Measurements from ENCODE around the gene UNKL.

Gene UNKL

DNA sequence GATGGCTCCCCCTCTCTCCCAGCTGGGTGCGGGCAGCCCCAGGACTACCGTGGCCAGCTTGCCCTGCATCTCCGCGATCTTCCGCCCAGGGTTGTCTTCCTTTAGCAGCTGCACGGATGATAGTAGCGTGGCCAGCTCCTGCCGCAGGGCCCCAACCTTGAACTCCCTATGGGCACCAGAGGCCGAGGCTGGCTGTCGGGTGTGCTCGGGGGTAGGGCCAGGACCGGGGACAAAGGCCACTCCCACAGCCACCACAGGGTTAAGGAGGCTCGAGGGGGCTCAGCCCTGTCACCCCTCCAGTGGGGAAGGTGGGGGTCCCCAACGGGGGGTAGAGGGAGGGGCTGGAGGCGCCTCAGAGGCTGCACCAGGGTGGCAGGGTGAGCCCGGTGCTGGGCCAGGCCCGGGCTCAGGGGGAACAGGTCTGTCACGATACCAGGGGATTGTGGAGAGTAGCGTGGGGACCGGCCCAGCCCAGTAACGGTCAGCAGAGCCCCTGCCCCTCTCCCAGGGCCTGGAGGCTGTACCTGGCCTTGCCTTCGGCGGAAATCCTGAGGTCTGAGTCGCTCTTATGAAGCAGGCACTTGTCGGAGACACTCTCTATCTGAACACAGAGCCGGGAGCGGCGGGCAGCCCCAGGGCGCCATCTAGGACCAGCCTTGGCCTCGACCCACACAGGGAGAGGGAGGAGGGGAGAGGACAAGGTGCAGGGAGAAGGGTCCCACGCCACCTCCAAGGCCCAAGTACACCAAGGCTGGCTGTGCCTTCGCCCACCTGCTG lies 21.6 kb upstream of the UNKL start:
- Histone ChIP-seq H3K9me3 (ENCODE audit: control insufficient read depth, low read depth, low read length) (no peaks in the 10 kb centered on the region), H3K36me3 (ENCODE audit: control insufficient read depth, low read depth, low read length) (no peaks in the 10 kb centered on the region), H3K4me3 (ENCODE audit: low read length) (no peak overlapping the region), H3K27me3 (ENCODE audit: control insufficient read depth, insufficient read depth, low read length) (no peaks in the 10 kb centered on the region), H3K27ac (ENCODE audit: low read length) (no peak overlapping the region), H3K4me1 (ENCODE audit: control insufficient read depth, low read depth, low read length) (no peaks in the 10 kb centered on the region), H3K9ac (ENCODE audit: low read length) (no peak overlapping the region)

- Histone ChIP-seq H3K27ac (ENCODE audit: low read length) (no peak overlapping the region), H3K36me3 (ENCODE audit: control insufficient read depth, low read depth, low read length) (no peaks in the 10 kb centered on the region), H3K27me3 (ENCODE audit: control insufficient read depth, insufficient read depth, low read length) (no peaks in the 10 kb centered on the region), H3K4me3 (ENCODE audit: low read length) (no peak overlapping the region), H3K9ac (ENCODE audit: low read length) (no peak overlapping the region), H3K9me3 (ENCODE audit: control insufficient read depth, low read depth, low read length) (no peaks in the 10 kb centered on the region), H3K4me1 (ENCODE audit: control insufficient read depth, low read depth, low read length) (no peaks in the 10 kb centered on the region)
Measured at GRCh38 chr16:1434644-1435592, 20.4 kb upstream of the UNKL start.

DNA sequence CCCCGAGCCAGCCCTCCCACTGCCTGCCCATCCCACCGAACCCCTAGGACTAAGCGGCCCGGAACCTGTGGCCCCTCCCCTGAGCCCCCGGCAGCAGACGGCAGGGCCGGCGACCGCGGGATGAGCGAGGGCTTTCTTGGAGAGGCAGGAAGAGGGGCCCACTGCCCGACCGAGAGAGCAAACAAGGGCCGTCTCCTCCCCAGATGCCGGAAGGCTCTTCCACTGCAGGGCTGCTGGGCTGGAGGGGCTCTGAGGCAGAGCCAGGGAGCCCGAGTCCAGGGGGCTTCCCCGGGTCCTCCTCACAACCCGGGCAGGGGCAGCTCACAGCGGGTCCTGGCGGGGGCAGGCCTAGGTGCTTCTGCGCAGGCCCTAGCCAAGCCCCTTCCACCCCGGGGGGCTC lies 19.3 kb upstream of the UNKL start:
- H3K27ac ChIP-seq (ENCODE audit: low read length), result no peak overlapping the region
- no peaks in the 10 kb centered on the region for H3K36me3 ChIP-seq (ENCODE audit: control insufficient read depth, low read depth, low read length)
- no peaks in the 10 kb centered on the region for H3K9me3 ChIP-seq (ENCODE audit: control insufficient read depth, low read depth, low read length)
- H3K9ac ChIP-seq (ENCODE audit: low read length), result no peak overlapping the region
- no peaks in the 10 kb centered on the region for H3K27me3 ChIP-seq (ENCODE audit: control insufficient read depth, insufficient read depth, low read length)
- no peak overlapping the region for H3K4me3 ChIP-seq (ENCODE audit: low read length)
- no peaks in the 10 kb centered on the region for H3K4me1 ChIP-seq (ENCODE audit: control insufficient read depth, low read depth, low read length)

GRCh38 chr16:1433263-1433560 lies 18.7 kb upstream of the UNKL start:
- no peaks in the 10 kb centered on the region for H3K4me1 ChIP-seq (ENCODE audit: control insufficient read depth, low read depth, low read length)
- no peaks in the 10 kb centered on the region for H3K9me3 ChIP-seq (ENCODE audit: control insufficient read depth, low read depth, low read length)
- no peak overlapping the region for H3K27ac ChIP-seq (ENCODE audit: low read length)
- no peak overlapping the region for H3K4me3 ChIP-seq (ENCODE audit: low read length)
- no peaks in the 10 kb centered on the region for H3K36me3 ChIP-seq (ENCODE audit: control insufficient read depth, low read depth, low read length)
- H3K27me3 ChIP-seq (ENCODE audit: control insufficient read depth, insufficient read depth, low read length), result no peaks in the 10 kb centered on the region
- no peak overlapping the region for H3K9ac ChIP-seq (ENCODE audit: low read length)

DNA sequence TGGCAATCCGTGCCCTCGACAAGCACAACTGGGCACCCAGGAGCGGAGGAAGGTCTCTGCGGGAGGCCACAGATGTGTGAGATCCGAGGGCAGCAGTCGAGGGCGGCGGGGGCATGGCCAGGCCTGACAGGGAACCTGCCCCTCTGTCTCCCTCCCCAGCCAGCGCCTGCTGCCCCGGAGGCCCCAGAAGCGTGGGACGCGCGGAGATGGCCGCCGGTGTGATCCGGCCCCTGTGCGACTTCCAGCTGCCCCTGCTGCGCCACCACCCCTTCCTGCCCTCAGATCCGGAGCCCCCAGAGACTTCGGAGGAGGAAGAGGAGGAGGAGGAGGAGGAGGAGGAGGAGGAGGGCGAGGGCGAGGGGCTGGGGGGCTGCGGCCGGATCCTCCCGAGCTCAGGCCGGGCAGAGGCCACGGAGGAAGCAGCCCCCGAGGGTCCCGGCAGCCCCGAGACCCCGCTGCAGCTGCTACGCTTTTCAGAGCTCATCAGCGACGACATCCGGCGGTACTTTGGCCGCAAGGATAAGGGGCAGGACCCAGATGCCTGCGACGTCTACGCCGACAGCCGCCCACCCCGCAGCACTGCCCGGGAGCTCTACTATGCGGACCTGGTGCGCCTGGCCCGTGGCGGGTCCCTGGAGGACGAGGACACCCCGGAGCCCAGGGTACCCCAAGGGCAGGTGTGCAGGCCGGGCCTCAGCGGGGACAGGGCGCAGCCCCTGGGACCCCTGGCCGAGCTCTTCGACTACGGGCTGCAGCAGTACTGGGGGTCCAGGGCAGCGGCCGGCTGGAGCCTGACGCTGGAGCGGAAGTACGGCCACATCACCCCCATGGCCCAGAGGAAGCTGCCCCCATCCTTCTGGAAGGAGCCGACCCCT lies 18.1 kb upstream of the UNKL start:
- H3K36me3 ChIP-seq (ENCODE audit: control insufficient read depth, low read depth, low read length), result no peaks in the 10 kb centered on the region
- H3K27ac ChIP-seq (ENCODE audit: low read length), result no peak overlapping the region
- H3K27me3 ChIP-seq (ENCODE audit: control insufficient read depth, insufficient read depth, low read length), result no peaks in the 10 kb centered on the region
- no peak overlapping the region for H3K4me3 ChIP-seq (ENCODE audit: low read length)
- no peak overlapping the region for H3K9ac ChIP-seq (ENCODE audit: low read length)
- H3K9me3 ChIP-seq (ENCODE audit: control insufficient read depth, low read depth, low read length), result no peaks in the 10 kb centered on the region
- H3K4me1 ChIP-seq (ENCODE audit: control insufficient read depth, low read depth, low read length), result no peaks in the 10 kb centered on the region

- no peak overlapping the region for H3K4me3 ChIP-seq (ENCODE audit: low read length)
- H3K4me1 ChIP-seq (ENCODE audit: control insufficient read depth, low read depth, low read length), result no peaks in the 10 kb centered on the region
Measured at GRCh38 chr16:1431497-1432270, 17.2 kb upstream of the UNKL start.

GRCh38 chr16:1430759-1431496 lies 16.4 kb upstream of the UNKL start, which contains the start of gene PERCC1:
Gene PERCC1, plus strand, starts transcription at chr16:1431078. Its CDS starts 1,516 bp downstream, at chr16:1432594.
- H3K9ac ChIP-seq (ENCODE audit: low read length), result no peak within 1 kb of the TSS
- H3K4me1 ChIP-seq (ENCODE audit: control insufficient read depth, low read depth, low read length), result no peaks in the 10 kb centered on the region
- H3K9me3 ChIP-seq (ENCODE audit: control insufficient read depth, low read depth, low read length), result no peaks in the 10 kb centered on the region
- H3K27me3 ChIP-seq (ENCODE audit: control insufficient read depth, insufficient read depth, low read length), result no peaks in the 10 kb centered on the region
- no peaks in the 10 kb centered on the region for H3K36me3 ChIP-seq (ENCODE audit: control insufficient read depth, low read depth, low read length)
- H3K27ac ChIP-seq (ENCODE audit: low read length), result no peak within 1 kb of the TSS
- H3K4me3 ChIP-seq (ENCODE audit: low read length), result no peak within 1 kb of the TSS

More at GRCh38 chr16:1431497-1432270, 17.2 kb upstream of the UNKL start:
- H3K27ac ChIP-seq (ENCODE audit: low read length), result no peak overlapping the region
- no peaks in the 10 kb centered on the region for H3K36me3 ChIP-seq (ENCODE audit: control insufficient read depth, low read depth, low read length)
- no peaks in the 10 kb centered on the region for H3K9me3 ChIP-seq (ENCODE audit: control insufficient read depth, low read depth, low read length)
- no peaks in the 10 kb centered on the region for H3K27me3 ChIP-seq (ENCODE audit: control insufficient read depth, insufficient read depth, low read length)
- H3K9ac ChIP-seq (ENCODE audit: low read length), result no peak overlapping the region

- Histone ChIP-seq H3K9me3 (ENCODE audit: control insufficient read depth, low read depth, low read length) (no peaks in the 10 kb centered on the region), H3K36me3 (ENCODE audit: control insufficient read depth, low read depth, low read length) (no peaks in the 10 kb centered on the region), H3K9ac (ENCODE audit: low read length) (no peak overlapping the region), H3K27me3 (ENCODE audit: control insufficient read depth, insufficient read depth, low read length) (no peaks in the 10 kb centered on the region), H3K4me3 (ENCODE audit: low read length) (no peak overlapping the region), H3K4me1 (ENCODE audit: control insufficient read depth, low read depth, low read length) (no peaks in the 10 kb centered on the region), H3K27ac (ENCODE audit: low read length) (no peak overlapping the region)
Measured at GRCh38 chr16:1430214-1430758, 15.8 kb upstream of the UNKL start.

DNA sequence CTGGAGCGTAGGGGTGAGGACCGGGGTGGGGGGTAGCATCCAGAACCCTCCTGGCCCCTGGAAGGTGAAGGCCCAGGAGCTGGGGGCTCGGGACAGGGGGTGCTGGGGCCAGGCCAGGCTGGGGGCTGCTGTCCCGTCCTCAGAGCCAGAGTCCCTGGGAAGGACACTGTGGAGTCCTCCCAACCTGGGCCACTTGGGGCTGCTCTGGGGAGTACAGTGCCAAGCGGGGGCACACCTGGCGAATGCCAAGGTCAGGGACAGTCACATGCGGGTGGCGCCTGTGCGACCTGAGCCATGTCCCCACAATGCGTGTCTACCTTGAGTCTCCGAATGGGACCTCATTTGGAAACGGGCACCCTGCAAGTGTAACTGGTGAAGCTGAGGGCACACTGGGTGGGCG lies 15.1 kb upstream of the UNKL start:
- H3K9me3 ChIP-seq (ENCODE audit: control insufficient read depth, low read depth, low read length), result no peaks in the 10 kb centered on the region
- no peak overlapping the region for H3K4me3 ChIP-seq (ENCODE audit: low read length)
- no peaks in the 10 kb centered on the region for H3K4me1 ChIP-seq (ENCODE audit: control insufficient read depth, low read depth, low read length)

GRCh38 chr16:1429012-1429411 lies 14.5 kb upstream of the UNKL start:
- Histone ChIP-seq H3K36me3 (ENCODE audit: control insufficient read depth, low read depth, low read length) (no peaks in the 10 kb centered on the region), H3K4me1 (ENCODE audit: control insufficient read depth, low read depth, low read length) (no peaks in the 10 kb centered on the region), H3K27ac (ENCODE audit: low read length) (no peak overlapping the region), H3K9ac (ENCODE audit: low read length) (no peak overlapping the region), H3K27me3 (ENCODE audit: control insufficient read depth, insufficient read depth, low read length) (no peaks in the 10 kb centered on the region), H3K9me3 (ENCODE audit: control insufficient read depth, low read depth, low read length) (no peaks in the 10 kb centered on the region), H3K4me3 (ENCODE audit: low read length) (no peak overlapping the region)

More for the DNA sequence above, 15.1 kb upstream of the UNKL start:
- H3K36me3 ChIP-seq (ENCODE audit: control insufficient read depth, low read depth, low read length), result no peaks in the 10 kb centered on the region
- no peak overlapping the region for H3K27ac ChIP-seq (ENCODE audit: low read length)
- no peaks in the 10 kb centered on the region for H3K27me3 ChIP-seq (ENCODE audit: control insufficient read depth, insufficient read depth, low read length)
- no peak overlapping the region for H3K9ac ChIP-seq (ENCODE audit: low read length)
